DND-41 (cell line): ENCODE data around the gene PRKAR1B.
A peak's percentile ranks its signal among the peaks of the same experiment; 100 is the strongest.

Source experiments
- ATAC-seq: fragments of 200-7000 bp; cut with Tn5 transposase; 3 replicates; pipeline ENCODE4 v1.9.1; 2021; ENCODE audit warnings: low read depth; ENCODE audit not compliant: insufficient read depth
- DNase-seq: peaks from one replicate; pipeline ENCODE4 v3.0.0-alpha.2; 2020
- H2AFZ ChIP-seq: 2 replicates; pipeline ENCODE4 v1.6.0; 2012; ENCODE audit warnings: low read depth, low read length
- H3K27ac ChIP-seq: 2 replicates; pipeline ENCODE4 v1.5.1; 2012; ENCODE audit warnings: low read length, inconsistent platforms
- H3K27me3 ChIP-seq: fragments of 200-600 bp; sonication (generic); 2 replicates; pipeline ENCODE4 v1.6.0; 2012; ENCODE audit warnings: low read length, mild to moderate bottlenecking, inconsistent platforms; ENCODE audit not compliant: insufficient read depth, poor library complexity
- H3K36me3 ChIP-seq: 2 replicates; pipeline ENCODE4 v1.5.1; 2012; ENCODE audit warnings: low read length, inconsistent platforms; ENCODE audit not compliant: insufficient read depth
- H3K4me1 ChIP-seq: 2 replicates; pipeline ENCODE4 v1.5.1; 2012; ENCODE audit warnings: mild to moderate bottlenecking, low read length; ENCODE audit not compliant: insufficient read depth
- H3K4me2 ChIP-seq: 2 replicates; pipeline ENCODE4 v1.6.0; 2012; ENCODE audit warnings: mild to moderate bottlenecking, moderate library complexity, low read length, inconsistent platforms; ENCODE audit not compliant: insufficient read depth
- H3K4me3 ChIP-seq, 2 experiments: fragments of 200-600 bp in 1 of 2; shearing (Covaris generic) in 1 of 2; 2 replicates each; pipeline ENCODE4 v1.5.1; 2012 to 2016; ENCODE audit warnings: inconsistent platforms in 2 of 2, low read length in 2 of 2, mild to moderate bottlenecking in 2 of 2, low read depth in 1 of 2, moderate library complexity in 1 of 2
- H3K79me2 ChIP-seq: 2 replicates; pipeline ENCODE4 v1.6.0; 2012; ENCODE audit warnings: low read length, inconsistent platforms; ENCODE audit not compliant: insufficient read depth
- H3K9ac ChIP-seq: 2 replicates; pipeline ENCODE4 v1.6.0; 2012; ENCODE audit warnings: low read depth, mild to moderate bottlenecking, inconsistent platforms, low read length, moderate library complexity
- H3K9me3 ChIP-seq: 2 replicates; pipeline ENCODE4 v1.5.1; 2012; ENCODE audit warnings: low read length, moderate library complexity, mild to moderate bottlenecking, inconsistent platforms; ENCODE audit not compliant: insufficient read depth, severe bottlenecking
- H4K20me1 ChIP-seq: 2 replicates; pipeline ENCODE4 v1.6.0; 2012; ENCODE audit warnings: low read length; ENCODE audit not compliant: insufficient read depth
- CTCF ChIP-seq: IDR thresholded peaks from 2 replicates; pipeline ENCODE4 v1.5.1; 2012; ENCODE audit warnings: borderline replicate concordance, low read length, moderate library complexity, mild to moderate bottlenecking; ENCODE audit not compliant: poor library complexity, severe bottlenecking; ENCODE audit errors: extremely low read depth
- EZH2 ChIP-seq: IDR thresholded peaks from 3 replicates; pipeline ENCODE4 v1.6.1; 2012; ENCODE audit warnings: borderline replicate concordance, low read depth, mild to moderate bottlenecking, moderate library complexity, low read length, inconsistent platforms; ENCODE audit not compliant: severe bottlenecking

Gene PRKAR1B

DNA sequence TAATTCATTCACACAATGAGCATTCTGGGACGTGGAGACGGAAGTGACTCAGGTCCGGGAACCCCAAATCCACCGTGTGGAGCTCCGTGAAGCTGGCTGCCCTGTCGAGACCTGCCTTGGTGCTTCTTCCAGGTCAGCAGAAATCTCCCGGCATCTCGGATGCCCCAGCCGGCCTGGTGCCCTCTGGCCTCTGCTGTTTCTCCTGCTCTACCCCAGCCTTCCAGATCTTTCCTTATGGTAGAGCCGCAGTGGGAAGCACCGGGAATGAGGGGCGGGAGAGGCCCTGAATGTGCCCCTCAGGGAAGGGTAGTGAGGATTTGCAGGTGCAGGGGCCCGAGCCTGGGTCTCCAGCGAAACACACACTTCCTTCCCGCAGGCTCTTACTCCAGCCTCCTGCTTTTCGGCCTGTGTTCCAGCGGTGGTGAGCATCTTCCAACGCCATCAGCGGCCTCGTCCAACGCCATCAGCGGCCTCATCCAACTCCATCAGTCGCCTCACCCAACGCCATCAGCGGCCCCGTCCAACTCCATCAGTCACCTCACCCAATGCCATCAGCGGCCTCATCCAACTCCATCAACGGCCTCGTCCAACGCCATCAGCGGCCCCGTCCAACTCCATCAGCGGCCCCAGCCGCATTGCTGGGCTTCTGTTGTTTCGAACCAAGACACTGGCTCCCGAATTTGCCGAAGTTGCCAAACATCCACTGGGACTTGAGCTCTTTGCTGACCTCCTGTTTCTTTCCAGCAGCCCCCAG is 150.4 kb downstream of the PRKAR1B start:
- H4K20me1 ChIP-seq, result peaks cover 3% of the 10 kb centered on the region; the same call in 1 of the 2 replicates
- H2AFZ ChIP-seq, result no peak overlapping the region
- DNase-seq (no peak), ATAC-seq (no peak)
- no peak overlapping the region for H3K27ac ChIP-seq
- no peaks in the 10 kb centered on the region for H3K4me1 ChIP-seq
- H3K36me3 ChIP-seq, result peaks cover 55% of the 10 kb centered on the region
- H3K79me2 ChIP-seq, result no peaks in the 10 kb centered on the region
- TF ChIP-seq CTCF (no peak), EZH2 (no peak)
- H3K27me3 ChIP-seq, result no peaks in the 10 kb centered on the region
- no peak overlapping the region for H3K4me3 ChIP-seq
- no peak overlapping the region for H3K4me2 ChIP-seq
- no peak overlapping the region for H3K9ac ChIP-seq
- no peaks in the 10 kb centered on the region for H3K9me3 ChIP-seq

DNA sequence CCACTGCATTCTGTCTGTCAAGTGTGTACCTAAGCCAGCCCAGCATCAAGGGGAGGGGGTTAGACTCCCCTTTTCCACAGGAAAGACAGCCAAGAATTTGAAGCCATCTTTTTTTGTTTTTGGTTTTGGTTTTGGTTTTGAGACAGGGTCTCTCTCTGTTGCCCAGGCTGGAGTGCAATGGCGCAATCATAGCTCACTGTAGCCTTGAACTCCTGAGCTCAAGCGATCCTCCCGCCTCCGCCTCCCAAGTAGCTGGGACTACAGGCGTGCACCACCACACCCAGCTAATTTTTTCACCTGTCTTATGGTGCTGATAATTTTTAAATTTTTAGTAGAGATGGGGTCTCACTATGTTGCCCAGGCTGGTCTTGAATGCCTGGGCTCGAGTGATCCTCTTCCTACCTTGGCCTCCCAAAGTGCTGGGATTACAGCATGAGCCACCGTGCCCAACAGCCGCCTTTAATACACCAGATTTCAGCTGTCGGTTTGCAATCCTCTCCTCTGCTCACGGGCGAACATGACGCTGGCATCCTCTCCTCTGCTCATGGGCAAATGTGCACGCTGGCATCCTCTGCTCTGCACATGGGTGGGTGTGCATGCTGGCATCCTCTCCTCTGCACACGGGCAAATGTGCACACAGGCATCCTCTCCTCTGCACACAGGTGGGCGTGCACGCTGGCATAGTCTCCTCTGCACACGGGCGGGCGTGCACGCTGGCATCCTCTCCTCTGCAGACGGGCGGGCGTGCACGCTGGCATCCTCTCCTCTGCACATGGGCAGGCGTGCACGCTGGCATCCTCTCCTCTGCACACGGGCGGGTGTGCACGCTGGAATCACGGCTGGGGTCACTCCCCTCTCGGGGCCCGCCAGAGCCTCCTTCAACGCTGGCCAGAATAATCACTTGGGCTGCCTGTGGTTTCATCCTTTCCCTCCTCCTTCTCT is 151.4 kb downstream of the PRKAR1B start:
- Histone ChIP-seq H3K4me1 (no peaks in the 10 kb centered on the region), H3K27me3 (no peaks in the 10 kb centered on the region), H2AFZ (no peak overlapping the region), H4K20me1 (peaks cover 3% of the 10 kb centered on the region; the same call in 1 of the 2 replicates), H3K27ac (no peak overlapping the region), H3K9me3 (no peaks in the 10 kb centered on the region), H3K4me2 (no peak overlapping the region), H3K36me3 (peaks cover 55% of the 10 kb centered on the region), H3K79me2 (no peaks in the 10 kb centered on the region), H3K4me3 (no peak overlapping the region), H3K9ac (no peak overlapping the region)
- DNase-seq (no peak), ATAC-seq (0 out of 3 replicates have a peak, but pooled peaks have one; percentile 26)
- TF ChIP-seq CTCF (no peak), EZH2 (no peak)

DNA sequence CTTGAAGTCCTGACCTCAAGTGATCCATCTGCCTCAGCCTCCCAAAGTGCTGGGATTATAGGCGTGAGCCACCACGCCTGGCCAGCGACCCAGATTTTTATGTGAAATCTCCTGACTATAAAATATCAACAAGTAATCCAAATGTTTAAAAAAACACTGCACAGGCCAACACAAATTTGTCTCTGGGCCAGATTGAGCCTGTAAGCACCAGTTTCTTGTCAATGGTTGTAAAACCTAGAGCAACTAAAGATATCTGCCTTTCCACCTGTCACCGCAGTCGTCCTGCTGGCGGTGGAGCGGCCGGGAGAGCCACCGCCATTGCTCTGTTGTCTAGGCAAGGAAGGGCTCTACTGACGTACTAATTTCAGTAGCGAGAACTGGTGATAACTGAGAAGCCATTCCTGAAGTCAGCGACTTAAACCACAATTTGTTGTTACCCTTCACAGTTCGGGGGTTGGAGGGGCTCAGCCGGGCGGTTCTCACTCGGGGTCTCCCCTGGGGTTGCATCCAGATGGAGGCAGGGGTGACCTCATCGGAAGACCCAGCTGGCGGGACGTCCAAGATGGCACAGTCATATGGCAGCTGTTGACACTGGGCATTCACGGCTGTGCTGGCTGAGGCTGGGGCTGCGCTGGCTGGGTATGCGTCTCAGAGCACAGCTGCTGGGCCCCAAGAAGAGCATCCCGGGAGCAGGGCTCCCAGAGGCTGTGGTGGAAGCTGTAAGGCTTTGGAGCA is 152.3 kb downstream of the PRKAR1B start:
- H3K79me2 ChIP-seq, result no peaks in the 10 kb centered on the region
- peaks cover 3% of the 10 kb centered on the region; the same call in 1 of the 2 replicates for H4K20me1 ChIP-seq
- no peak overlapping the region for H2AFZ ChIP-seq
- TF ChIP-seq CTCF (no peak), EZH2 (no peak)
- no peak overlapping the region for H3K4me2 ChIP-seq
- no peaks in the 10 kb centered on the region for H3K4me1 ChIP-seq
- H3K36me3 ChIP-seq, result peaks cover 60% of the 10 kb centered on the region
- no peak for DNase-seq
- H3K9ac ChIP-seq, result no peak overlapping the region
- no peak for ATAC-seq
- no peaks in the 10 kb centered on the region for H3K9me3 ChIP-seq
- H3K27me3 ChIP-seq, result no peaks in the 10 kb centered on the region
- no peak overlapping the region for H3K27ac ChIP-seq
- H3K4me3 ChIP-seq, result no peak overlapping the region
